Hematopoietic multipotent progenitor cell treated with erythropoietin and hydrocortisone succinate and interleukin-3 and kit ligand, for 8 days (in vitro differentiated cells): Measurements from ENCODE around the gene NFATC2.

ENCODE experiments used
- DNase-seq: peaks from one replicate; pipeline ENCODE4 v3.0.0-alpha.2; 2015

NFATC2 gene

DNA sequence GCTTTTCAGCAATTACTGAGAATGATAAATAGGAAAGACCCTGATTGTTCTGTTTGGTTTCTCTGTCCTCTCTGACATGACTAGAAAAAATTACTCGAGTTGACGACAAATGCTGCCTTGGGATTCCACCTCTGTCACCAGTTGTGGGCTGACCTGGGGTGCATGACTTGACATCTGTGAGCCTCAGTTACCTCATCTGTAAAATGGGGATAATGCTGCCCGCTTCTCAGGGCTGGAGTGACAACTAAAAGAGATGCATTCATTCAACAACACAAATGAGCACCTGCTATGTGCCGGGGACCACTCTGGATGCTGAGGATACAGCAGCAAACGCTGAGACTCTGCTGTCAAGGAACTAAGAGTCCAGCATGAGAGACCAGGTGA is 94.8 kb downstream of the NFATC2 start:
- DNase-seq, result no peak

DNA sequence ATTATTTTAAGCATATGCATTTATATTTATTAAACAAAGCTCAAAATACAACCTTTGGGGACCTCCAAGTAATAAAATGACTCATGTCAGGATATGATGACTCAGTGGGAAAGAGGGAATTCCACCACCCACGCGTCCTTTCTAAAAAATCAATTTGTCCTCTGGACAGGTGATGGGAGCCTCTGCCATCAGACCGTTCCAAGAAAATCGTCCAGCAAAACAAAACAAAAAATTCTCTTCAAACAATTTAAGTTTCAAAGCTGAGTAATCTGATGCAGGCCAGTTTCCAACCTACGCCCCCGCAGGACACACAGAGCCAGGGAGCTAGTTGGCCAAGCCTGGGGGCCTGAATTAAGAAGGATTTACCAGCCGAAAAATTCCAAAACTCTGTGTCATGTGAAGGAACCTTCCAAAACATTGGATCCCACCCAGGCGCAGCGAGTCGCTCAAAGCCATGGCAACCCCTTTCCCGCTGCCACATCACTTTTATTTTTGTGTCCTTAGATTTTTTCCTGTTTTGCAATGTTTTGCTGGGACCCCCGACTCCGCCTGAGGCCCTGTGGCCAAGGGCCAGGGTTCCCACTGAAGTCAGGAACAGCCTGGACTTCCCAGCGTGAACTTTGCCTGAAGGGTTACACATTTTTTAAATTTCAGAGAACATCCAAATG is 95.3 kb downstream of the NFATC2 start:
- no peak for DNase-seq

DNA sequence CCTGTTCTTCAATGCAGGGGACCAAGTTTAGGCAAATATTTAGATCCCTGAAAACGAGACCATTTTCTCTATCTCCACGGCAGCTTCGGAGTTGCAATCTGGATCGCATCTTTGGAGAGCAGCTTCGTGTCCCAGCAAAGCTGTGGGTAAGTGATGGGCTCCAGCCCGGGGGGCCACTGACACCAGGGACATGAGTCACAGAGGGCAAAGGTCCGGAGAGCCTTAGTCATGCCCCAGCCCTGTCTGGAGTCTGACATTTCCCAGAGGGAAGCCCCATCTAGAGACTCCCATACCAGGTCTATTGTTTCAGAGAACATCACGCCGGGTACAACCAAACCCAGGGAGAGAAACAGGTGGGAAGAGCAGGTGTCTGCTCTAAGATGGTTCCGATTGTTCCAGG is 95.9 kb downstream of the NFATC2 start:
- DNase-seq, result no peak

DNA sequence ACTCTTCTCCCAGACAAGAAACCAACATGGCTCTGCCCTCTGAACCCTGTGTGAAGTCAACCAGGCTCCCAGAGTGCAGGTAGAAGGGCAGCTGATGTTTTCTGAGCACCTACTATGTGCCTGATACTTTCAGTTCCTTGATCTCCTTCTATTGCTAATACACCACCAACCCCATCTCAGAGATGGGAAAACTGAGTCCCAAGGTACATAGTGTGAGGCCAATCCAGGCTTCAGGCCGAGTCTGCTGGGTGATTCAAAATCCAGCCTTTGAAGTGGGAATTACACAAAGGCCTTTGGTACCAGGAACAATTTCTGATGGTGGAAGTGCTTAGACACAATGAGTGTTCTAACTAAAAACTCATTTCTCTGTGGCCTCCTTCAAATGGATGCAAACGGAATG is 96.3 kb downstream of the NFATC2 start:
- no peak for DNase-seq

DNA sequence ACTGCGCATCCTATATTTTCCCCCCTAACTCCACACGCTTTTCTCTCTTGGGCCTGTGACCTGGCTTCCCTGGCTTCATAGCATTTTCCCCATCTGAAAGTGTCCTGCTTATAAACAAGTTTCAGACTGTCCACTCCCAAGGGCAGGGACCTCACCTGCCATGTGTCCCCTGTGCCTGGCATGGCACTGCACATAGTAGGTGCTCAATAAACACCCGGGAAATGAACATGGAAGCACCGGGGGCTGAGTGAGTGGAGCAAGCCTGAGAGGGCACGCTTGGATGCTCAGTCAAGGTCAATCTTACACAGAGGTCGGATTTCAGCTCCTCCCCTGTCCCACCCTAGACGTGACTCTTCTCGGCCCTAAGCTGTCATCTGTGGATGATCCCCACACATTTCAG is 96.9 kb downstream of the NFATC2 start:
- DNase-seq, result no peak

DNA sequence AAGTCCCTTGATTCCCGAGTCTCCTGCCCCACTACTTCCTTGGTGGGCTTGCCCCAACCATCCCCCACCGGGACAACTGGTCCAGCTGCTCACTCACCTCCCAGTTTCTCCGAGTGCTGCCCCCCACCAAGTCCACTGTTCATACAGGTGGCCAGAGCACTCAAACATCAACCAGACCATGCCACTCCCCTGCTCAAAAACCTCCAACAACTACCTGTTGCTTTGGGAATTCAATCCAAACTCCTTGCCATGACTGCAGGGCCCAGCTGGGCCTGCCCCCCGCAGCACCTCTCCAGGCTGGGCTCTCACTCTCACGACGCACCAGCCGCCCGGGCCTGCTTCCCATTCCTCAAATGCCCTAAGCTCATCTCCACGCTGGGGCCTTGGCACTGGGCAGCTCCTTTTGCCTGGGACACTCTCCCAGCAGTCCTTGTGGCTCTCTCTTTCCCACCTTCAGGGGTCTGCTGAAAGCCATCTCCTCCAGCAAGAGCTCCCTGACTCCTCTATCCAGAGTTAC is 97.5 kb downstream of the NFATC2 start:
- DNase-seq, result no peak

DNA sequence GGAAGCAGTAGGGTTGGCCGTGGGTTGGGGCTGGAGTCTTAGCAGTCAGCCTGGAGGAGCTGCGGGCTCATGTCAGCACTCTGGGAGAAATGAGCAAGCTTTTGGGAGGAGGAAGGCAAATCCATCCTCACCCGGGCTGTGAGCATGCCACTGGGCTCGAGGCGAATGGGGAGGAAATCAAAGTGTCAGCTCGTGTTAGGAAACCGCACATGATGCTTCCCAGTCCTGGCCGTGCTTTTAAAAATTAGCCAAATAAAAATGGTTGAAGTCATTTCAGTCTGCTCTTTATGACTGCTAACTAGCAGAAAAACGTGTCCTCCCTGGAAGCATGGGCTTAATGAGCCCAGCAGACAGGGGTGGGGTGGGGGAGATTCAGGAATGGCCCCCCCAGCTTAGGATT is 98.1 kb downstream of the NFATC2 start:
- DNase-seq, result no peak

DNA sequence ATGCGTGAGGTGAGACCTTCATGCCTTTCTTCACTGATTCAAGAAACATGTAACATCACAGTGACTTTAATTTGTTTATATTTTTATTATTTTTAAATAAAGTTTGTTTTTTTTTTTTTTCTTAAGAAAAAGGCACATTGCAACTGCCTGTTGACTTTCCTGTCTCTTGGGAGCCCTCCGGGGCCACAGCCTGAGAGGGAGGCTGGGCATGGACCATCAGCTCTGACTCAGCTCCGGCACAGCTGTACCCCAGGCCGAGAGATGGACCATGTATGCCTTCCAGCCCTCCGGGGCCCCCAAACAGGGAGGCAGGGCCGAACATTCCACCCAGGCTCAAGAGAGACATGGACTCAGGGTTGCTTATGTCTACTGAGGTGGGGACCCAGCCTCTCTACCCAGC is 99.9 kb downstream of the NFATC2 start:
- no peak for DNase-seq

DNA sequence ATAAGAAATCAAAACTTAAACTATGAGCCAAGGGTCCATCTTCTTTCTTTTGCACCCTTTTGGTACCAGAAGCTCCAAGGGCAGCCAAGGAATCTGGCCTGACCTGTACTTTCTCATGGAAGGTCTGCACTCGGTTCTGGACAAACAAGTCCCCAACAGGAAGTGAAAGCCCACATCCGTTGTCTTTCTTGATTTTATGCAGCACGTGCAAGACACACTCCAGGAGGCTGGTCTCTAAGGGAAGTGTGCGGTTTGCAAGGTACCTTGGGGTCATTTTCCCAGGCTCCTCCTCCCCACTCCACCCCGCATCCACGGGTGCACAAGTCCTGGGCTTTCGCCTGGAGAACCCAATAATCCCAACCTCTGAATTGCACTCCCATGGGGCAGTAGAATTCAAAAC is 101.9 kb downstream of the NFATC2 start:
- DNase-seq, result no peak

DNA sequence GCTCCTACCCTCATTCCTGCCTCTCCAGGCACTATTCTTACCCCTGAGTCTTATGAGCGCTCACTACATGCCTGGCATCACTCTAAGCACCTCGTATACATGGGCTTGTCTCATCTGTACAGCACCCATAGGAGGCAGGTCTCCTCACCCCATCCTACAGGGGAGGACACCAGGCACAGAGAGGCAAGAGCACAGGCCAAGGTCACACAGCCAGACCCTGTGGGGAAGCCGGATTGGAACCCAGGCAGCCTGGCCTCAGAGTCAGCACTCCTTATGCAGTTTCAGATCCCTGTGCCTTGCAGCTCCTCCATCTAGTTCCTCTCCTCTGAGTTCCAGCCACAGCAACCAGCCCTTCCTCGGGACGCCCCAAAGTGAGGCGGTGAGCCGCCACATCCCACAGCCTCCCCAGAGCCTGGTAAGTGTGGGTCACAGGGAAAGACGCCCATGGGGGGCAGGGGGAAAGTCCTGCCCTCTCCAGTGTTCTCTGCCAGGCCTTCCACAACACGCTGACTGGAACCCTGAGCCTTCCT is 103.3 kb downstream of the NFATC2 start:
- DNase-seq, result no peak

DNA sequence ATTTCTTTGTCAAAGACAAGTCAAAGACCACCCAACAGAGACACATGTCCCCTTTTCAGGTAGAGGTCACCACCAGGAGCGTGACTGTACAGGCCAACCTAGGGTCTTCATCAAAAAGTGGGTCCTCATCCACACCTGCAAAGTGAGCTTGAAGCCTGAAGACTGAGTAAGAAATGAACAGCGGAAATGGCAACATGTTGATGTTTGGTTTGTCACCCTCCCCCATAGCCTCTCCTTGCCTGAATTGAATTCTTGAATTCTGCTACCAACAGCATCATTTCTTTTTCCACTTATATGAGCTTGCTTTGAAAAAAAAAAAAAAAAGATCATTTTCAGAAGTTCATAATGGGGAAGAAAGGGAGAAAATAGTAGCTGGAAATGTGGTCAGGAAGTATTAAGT is 104.4 kb downstream of the NFATC2 start:
- no peak for DNase-seq

DNA sequence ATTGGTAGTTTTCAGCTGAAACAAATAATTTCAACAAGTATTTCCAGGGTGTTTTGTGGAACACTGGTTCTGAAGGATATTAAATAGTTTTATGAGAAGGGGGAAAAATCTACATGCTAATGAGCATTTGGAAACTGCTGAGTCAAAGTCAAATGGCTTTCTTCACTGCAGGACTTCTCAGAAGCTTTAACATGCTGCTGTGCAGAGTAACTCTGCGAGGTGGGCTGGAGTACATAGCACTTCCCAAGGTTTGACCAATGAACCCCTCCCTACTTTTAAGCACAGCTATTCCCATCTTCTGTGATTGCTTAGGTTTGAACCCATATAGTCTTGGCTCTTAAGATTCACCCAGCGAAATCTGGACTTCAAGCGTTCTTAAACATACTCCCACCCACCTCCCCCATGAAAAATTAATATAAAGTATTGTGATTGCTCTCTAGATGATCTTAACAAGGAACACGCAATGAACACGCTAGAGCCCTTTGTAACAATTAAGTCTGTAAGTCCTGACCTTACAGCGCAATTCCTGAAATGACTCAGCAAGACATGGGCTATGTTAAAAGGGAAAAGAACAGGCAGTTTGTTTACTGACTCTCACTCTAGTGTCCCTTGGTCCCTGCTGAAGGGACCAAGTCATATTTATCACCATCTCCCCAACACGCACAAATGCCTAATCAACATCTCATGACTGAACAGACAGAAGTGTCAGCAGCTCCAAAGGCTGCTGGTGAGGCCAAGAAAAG is 105.2 kb downstream of the NFATC2 start:
- DNase-seq, result no peak

DNA sequence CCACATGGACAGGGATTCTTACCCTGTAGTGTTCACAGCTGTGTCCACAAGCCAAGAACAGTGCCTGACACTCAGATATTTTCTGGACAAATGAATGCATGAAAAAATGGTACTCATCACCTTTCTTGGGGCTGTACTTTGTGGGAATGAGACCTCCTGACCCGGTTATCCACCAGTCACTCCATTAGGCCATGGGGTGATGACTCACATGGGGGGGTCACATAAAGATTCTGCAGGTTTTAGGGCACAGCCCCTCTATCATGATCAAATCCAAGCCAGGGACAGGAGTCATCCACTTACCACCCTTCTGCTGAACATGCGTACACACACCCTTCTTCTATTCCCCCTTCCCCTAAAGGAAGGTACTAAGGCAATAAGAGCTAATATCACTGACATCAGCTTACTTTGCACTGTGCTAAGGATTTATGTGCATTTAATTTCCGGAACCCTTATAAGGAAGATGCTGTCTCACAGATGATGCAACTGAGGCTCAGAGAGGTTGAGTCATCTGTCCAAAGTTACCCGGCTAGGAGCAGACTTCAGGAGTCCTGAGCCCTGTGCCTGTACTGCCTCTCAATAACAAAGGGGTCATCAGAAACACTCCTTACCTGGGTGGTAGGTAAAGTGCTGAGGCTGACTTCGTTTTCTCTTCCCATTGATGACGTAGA is 107.8 kb downstream of the NFATC2 start:
- DNase-seq, result no peak

DNA sequence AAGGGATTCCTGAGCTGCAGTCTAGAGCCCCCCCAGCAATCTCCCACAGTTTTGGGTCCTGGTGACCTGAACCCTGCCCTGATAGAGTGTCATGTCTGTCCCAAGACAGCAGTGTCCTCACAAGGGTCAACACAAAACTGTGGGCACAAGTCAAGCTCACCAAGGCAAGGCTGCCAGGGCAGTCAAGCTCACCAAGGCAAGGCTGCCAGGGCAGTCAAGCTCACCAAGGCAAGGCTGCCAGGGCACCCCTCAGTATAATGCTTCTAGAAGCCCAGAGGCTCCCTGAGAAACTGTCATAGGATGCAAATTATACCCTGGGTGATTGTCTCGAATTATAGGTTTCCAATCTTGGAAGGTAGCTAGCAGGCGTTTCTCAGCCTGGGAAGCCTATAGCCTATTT is 108.5 kb downstream of the NFATC2 start:
- DNase-seq, result no peak

DNA sequence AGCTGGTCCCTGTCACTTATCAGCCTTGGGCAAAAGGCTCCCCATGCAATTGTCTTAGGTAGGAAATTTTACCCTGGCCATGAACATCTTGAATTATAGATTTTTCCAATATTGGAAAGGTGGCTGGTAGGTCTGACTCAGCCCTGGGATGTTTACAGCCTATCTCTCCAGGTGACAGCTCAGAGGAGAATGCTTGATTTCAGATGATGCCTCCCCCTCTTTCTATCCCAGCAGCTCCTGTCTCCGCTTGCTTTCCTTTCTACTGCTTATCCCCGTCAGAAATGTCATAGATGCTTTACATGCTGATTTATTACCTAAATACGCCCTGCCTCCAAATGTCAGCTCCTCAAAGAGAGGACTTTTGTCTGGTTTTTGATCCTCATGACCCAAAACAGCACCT is 109.6 kb downstream of the NFATC2 start:
- no peak for DNase-seq

DNA sequence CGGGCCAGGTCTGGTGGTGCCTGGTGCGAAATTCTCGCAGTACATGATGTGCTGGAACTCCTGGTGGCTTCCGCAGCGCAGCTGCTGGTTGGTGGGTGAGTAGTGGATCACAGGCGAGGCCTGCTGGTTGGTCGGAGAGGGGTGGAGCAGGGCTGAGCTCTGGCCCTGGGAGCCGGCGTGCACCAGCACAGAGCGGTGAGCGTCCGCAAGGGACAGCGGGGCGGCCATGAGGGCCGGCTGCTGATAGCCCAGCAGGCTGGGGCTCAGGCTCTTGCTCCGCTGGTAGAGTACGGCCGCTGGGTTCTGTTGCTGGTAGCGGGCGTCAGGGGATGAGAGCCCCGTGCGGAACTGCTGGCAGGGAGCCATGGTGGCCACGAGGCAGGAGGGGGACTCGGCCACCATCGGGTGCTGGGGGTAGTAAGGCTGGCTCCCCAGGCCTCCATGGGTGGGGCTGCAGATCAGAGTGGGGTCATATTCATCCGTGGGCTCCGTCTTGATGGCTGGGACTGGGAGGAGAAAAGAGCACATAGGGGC is 110.2 kb downstream of the NFATC2 start:
- DNase-seq, result no peak

DNA sequence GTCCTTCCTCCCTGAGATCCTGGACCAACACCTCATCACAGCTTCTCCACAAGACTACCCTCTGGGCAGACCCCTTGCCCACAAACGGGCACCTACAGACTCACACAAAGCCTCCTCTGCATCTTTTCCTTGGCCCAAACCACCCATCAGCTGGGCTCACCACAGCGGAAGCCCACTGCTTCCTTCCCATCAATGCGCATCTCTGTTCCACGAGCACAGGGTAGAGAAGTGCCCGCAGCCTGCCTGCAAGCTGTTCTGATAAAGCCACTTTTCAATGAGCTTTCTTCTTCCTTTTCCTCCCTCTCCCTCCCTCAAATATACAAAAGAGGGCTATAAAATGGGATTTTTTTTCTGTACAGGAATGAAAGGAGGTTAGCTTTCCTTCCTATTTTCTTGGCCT is 111.2 kb downstream of the NFATC2 start:
- DNase-seq, result no peak

DNA sequence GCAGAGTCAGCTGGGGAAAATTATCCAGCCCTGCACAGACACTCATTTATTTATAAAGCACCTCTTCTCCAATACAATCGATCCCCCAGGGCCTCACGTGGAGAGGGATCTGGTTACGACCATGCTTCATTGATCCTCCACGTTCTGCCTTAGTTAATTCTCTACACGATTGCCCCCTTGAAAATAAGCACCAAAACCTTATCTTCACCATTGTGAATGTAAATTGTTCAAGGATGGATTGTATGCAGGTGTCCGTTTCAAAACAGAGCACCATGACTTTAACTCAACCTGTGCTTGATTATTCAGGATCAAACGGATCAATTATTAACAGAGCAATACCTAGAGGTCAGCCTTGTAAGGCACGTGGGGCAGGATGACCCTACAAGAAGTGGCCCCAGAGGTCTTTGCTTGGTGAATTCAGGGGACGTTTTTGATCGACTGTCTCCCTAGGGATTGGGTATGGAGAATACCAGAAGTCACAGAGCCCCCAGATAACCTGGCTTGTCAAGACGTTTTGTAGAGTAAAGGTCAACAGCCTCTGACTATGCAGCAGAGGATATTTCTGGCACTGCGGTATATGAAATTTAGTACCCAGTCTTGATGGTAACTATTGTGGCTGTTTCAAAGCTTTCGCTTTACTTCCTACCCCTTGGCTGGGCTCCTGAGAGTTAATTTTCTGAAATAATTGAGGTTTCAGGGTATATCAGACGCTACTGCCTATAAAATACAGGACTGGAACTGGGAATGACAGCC is 112.1 kb downstream of the NFATC2 start:
- no peak for DNase-seq

DNA sequence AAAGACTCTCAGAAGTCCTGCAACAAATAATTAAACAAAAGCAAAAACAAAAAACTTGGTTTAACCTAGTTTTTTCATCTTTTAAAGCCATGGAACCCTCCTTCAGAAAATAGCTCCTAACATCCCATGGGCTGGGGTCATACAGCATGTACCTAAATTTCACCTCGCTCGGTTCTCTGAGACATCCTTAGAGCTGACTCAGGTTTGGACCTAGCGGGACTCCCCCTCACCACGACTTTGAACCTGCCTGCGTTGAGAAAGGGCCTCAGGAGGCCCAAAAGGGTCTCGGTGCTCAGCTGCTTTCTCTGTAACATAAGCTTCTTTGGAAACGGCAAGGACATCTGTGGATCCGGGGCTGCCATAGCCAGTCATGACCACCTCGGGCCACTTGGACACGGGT is 112.8 kb downstream of the NFATC2 start:
- DNase-seq, result no peak

DNA sequence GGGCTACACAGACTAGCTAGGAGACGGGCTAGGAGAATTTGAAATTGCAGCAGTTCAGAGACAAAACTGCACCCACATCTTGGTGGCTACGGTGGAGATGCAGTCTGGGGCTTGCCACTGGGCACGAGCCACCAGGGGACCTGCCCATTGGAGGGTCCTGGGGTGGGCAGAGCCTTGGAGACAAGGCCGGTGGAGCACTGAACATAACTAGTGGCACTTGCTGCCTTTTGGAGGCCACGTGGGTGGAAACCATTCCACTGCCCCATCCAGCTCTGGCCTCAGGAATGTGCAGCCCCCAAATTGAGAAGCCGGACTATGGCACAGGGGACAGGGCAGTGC is 113.4 kb downstream of the NFATC2 start:
- no peak for DNase-seq

DNA sequence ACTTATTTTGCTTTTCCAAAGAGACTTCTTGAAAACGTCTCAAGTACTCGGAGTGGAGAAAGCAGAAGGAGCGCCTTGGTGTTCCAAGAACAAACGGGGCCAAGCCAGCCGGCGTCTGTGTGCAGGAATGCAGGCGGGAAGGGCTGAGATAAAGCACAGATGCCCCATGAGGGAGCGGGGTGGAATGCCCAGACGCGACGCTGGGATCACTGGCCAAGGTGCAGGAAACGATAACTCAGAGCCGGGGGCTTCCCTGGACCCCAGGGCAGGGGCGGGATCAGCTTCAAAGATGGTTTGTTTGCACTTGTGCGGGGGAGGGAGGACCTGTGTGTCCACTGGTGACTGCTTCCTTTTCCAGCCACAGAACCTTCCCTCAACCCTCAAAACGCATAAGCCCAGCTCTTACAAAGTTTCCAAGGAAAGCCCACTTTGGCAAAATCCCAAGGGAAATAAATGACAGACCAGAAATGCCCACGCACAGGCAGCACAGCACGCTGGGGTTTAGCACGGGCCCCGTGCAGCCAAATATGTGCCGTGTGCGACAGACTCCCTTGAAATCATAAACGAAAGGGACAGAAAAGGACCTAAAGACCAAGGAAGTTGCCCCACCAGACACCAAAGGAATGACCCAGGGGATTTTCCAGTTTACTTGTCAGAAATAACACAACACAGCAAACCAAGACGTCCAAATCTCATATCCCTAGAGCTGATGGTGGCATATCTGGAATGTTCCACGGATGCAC is 113.9 kb downstream of the NFATC2 start:
- no peak for DNase-seq

DNA sequence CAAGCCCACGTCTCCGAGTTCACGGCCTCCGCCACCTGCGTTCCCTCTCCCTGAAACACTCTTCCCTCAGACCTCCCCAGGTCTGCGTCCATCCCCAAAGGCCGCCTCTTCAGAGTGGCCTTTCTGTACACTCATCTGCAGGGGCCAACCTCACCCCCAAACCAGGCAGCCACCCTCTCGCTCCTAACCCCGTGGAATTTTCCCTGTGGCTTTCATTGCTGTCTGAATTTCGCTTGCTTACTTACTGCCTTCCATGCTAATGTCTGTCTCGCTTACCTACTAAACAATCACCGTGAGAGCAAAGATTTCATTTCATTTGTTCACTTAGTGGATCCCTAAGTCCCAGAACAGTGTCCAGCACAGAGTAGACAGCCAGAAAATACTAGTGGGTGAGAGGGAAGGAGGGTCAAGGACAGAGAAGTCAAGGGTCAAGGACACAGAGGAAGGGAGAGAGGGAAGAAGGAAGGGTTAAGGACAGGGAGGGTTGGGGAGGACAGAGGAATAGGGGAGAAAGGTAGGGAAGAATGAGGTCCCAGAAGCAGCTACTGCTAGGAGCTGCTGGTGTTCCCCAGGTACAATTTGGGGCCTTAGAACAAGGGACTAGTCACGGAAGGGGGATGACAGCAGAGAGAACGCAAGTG is 114.7 kb downstream of the NFATC2 start:
- no peak for DNase-seq
